Neuronal stem cell (in vitro differentiated cells): ENCODE results near the gene EXOC3.
A peak's percentile ranks its signal among the peaks of the same experiment; 100 is the strongest.
"Not testable (repeated sequence)": the region's sequence is repeated elsewhere in the genome, so short reads cannot be mapped to it uniquely, and the experiment has no call there.

Source experiments
- DNase-seq: peaks from one replicate; pipeline ENCODE4 v3.0.0-alpha.2; 2013; ENCODE audit warnings: low spot score
- H2AFZ ChIP-seq: one replicate; pipeline ENCODE4 v1.6.1; 2013; ENCODE audit warnings: mild to moderate bottlenecking, low read length, inconsistent platforms
- H2AK5ac ChIP-seq: 2 replicates; pipeline ENCODE4 v1.6.1; 2013; ENCODE audit warnings: low read depth, mild to moderate bottlenecking, inconsistent platforms, low read length, moderate library complexity, mixed read lengths
- H2BK120ac ChIP-seq: 2 replicates; pipeline ENCODE4 v1.6.1; 2013; ENCODE audit warnings: low read depth, mild to moderate bottlenecking, inconsistent platforms, low read length, moderate library complexity, mixed read lengths
- H2BK12ac ChIP-seq: one replicate; pipeline ENCODE4 v1.6.1; 2013; ENCODE audit warnings: low read length, inconsistent platforms
- H2BK15ac ChIP-seq: 2 replicates; pipeline ENCODE4 v1.6.1; 2013; ENCODE audit warnings: mild to moderate bottlenecking, low read length, inconsistent platforms, mixed read lengths
- H2BK5ac ChIP-seq: one replicate; pipeline ENCODE4 v1.6.1; 2013; ENCODE audit warnings: inconsistent platforms, mild to moderate bottlenecking, low read length, moderate library complexity
- H3K14ac ChIP-seq: one replicate; pipeline ENCODE4 v1.6.1; 2013; ENCODE audit warnings: low read length, inconsistent platforms
- H3K18ac ChIP-seq: 2 replicates; pipeline ENCODE4 v1.6.1; 2013; ENCODE audit warnings: low read length, inconsistent platforms
- H3K23ac ChIP-seq: 2 replicates; pipeline ENCODE4 v1.6.1; 2013; ENCODE audit warnings: low read depth, mild to moderate bottlenecking, mixed read lengths, low read length, inconsistent platforms; ENCODE audit not compliant: poor library complexity
- H3K27ac ChIP-seq: replicated peaks from 3 replicates; pipeline ENCODE4 v1.5.1; 2013; ENCODE audit warnings: low read length, inconsistent platforms
- H3K27me3 ChIP-seq, 3 experiments: 2 replicates each; pipeline ENCODE4 v1.6.1; 2013; ENCODE audit warnings: low read length in 3 of 3, mild to moderate bottlenecking in 2 of 3, inconsistent platforms in 1 of 3, low read depth in 1 of 3, mixed read lengths in 1 of 3, moderate library complexity in 1 of 3; ENCODE audit not compliant: control insufficient read depth in 3 of 3, insufficient read depth in 3 of 3
- H3K36me3 ChIP-seq, 2 donors: replicated peaks in 1 of 2; 2 replicates each; pipeline ENCODE4 v1.6.1; 2013; ENCODE audit warnings: low read length in 2 of 2; ENCODE audit not compliant: control insufficient read depth in 2 of 2, insufficient read depth in 2 of 2
- H3K4ac ChIP-seq: 2 replicates; pipeline ENCODE4 v1.6.1; 2013; ENCODE audit warnings: inconsistent platforms, mild to moderate bottlenecking, low read length, moderate library complexity
- H3K4me1 ChIP-seq, 2 donors: 1 replicate in 1 of 2; 2 replicates in 1 of 2; pipeline ENCODE4 v1.6.1; 2013; ENCODE audit warnings: low read length in 2 of 2, low read depth in 1 of 2; ENCODE audit not compliant: control insufficient read depth in 2 of 2, insufficient read depth in 1 of 2
- H3K4me2 ChIP-seq: one replicate; pipeline ENCODE4 v1.6.1; 2013; ENCODE audit warnings: mild to moderate bottlenecking, low read length, inconsistent platforms; ENCODE audit not compliant: insufficient read depth, poor library complexity, severe bottlenecking
- H3K4me3 ChIP-seq, 2 donors: 2 replicates each; pipeline ENCODE4 v1.5.1; 2013; ENCODE audit warnings: low read length in 2 of 2, mild to moderate bottlenecking in 2 of 2, inconsistent platforms in 1 of 2, moderate library complexity in 1 of 2
- H3K79me1 ChIP-seq: one replicate; pipeline ENCODE4 v1.6.1; 2013; ENCODE audit warnings: low read depth, mild to moderate bottlenecking, inconsistent platforms, low read length, moderate library complexity
- H3K9ac ChIP-seq: one replicate; pipeline ENCODE4 v1.6.1; 2013; ENCODE audit warnings: mild to moderate bottlenecking, low read depth, low read length, inconsistent platforms; ENCODE audit not compliant: poor library complexity
- H3K9me3 ChIP-seq, 2 donors: replicated peaks in 1 of 2; 2 replicates each; pipeline versions ENCODE3 to v1.6.1; 2013; ENCODE audit warnings: low read length in 2 of 2, mild to moderate bottlenecking in 2 of 2, inconsistent platforms in 1 of 2, low read depth in 1 of 2, mixed read lengths in 1 of 2, moderate library complexity in 1 of 2; ENCODE audit not compliant: control insufficient read depth in 2 of 2, insufficient read depth in 1 of 2
- H4K8ac ChIP-seq: one replicate; pipeline ENCODE4 v1.6.1; 2013; ENCODE audit warnings: low read depth, mild to moderate bottlenecking, inconsistent platforms, low read length, moderate library complexity
- H4K91ac ChIP-seq: one replicate; pipeline ENCODE4 v1.6.1; 2013; ENCODE audit warnings: low read length, low read depth, mild to moderate bottlenecking, inconsistent platforms; ENCODE audit not compliant: poor library complexity
- WGBS, 2 donors: extraction: QIAGEN DNeasy Blood & Tissue Kit; methylation state at CpG; one replicate each; pipeline ENCODE4 v1.1.7; 2013; ENCODE audit warnings: missing lambda C conversion rate in 2 of 2, mixed read lengths in 1 of 2; ENCODE audit not compliant: insufficient read length in 2 of 2, insufficient replicate concordance in 1 of 2; ENCODE audit errors: extremely low coverage in 2 of 2; 5-methylcytosine and 5-hydroxymethylcytosine counted together

The EXOC3 gene

DNA sequence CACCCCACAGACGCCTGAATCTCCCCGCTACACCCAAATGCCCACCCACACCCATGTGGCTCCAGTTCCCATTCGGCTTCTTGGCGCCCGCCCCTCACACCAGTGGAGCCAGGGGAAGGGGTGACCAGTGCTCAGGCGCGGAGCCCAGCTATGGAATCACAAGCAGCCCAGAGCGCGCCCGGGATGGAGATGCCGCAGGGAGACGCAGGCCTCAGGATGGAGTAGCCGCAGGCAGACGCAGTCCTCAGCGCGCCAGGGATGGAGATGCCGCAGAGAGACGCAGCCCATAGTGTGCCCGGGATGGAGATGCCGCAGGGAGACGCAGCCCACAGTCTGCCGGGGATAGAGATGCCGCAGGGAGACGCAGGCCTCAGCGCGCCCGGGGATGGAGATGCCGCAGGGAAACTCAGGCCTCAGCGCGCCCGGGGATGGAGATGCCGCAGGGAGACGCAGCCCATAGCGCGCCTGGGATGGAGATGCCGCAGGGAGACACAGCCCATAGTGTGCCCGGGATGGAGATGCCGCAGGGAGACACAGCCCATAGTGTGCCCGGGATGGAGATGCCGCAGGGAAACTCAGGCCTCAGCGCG, 65.1 kb downstream of the EXOC3 start:
- not testable (repeated sequence) for H3K79me1 ChIP-seq, H3K9me3 ChIP-seq, H2BK15ac ChIP-seq, H3K4me2 ChIP-seq, H3K4me3 ChIP-seq, H2BK120ac ChIP-seq, H3K4ac ChIP-seq, H3K23ac ChIP-seq, H2BK12ac ChIP-seq, H3K27ac ChIP-seq, DNase-seq, H3K4me1 ChIP-seq, H4K91ac ChIP-seq, H3K9ac ChIP-seq, H2AFZ ChIP-seq, H2AK5ac ChIP-seq, H3K14ac ChIP-seq, H4K8ac ChIP-seq, H3K36me3 ChIP-seq, H3K18ac ChIP-seq, H2BK5ac ChIP-seq
- H3K27me3 ChIP-seq: peaks cover 3 to 33% (median 21%) of the 10 kb centered on the region in 3 experiments
- no CpG with 5 or more reads among the region's 42 CpGs for WGBS, 2 donors

DNA sequence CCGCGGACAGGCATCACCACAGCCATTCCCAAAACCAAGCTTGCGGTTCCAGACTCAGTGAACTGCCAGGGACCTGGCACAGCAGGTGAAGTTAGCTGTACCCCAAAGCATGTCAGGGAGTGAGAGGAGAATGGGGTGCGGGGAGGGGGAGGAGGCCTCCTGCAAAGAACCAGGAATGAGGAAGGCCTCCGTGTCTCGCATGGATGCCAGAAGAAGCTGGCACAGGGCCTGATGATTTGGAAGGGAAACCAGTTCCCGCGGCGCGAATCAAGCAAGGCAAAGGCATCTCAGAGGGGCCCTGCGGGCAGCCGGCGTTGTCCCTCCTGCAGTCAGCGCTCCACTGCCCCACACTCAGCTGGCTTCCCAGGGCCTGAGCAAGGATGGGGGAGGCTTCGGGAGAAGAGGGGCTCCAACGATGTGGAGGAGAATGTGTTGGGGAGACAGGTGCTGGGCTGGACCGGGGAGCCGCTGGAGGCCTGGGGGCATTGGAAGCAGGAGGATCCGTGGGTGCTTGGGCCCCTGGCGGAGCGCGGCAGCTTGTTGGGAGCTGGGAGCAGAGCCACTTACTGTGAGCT, 66.7 kb downstream of the EXOC3 start:
- Histone ChIP-seq H3K9me3 (no peaks in the 10 kb centered on the region), H3K4me1 (peaks cover 0 to 5% of the 10 kb centered on the region in 2 donors), H3K18ac (no peak overlapping the region), H2BK15ac (no peak overlapping the region), H3K27me3 (peaks cover 3 to 44% (median 12%) of the 10 kb centered on the region in 3 experiments), H2AFZ (no peak overlapping the region), H3K36me3 (no peaks in the 10 kb centered on the region), H2AK5ac (no peak overlapping the region), H3K4ac (no peak overlapping the region), H2BK5ac (no peak overlapping the region), H3K14ac (no peak overlapping the region), H3K23ac (no peak overlapping the region), H3K4me3 (no peak overlapping the region), H3K4me2 (no peak overlapping the region), H4K91ac (no peak overlapping the region), H2BK12ac (no peak overlapping the region), H3K79me1 (peaks cover 3% of the 10 kb centered on the region), H3K9ac (peak overlapping the region; percentile 46), H3K27ac (no peak overlapping the region), H2BK120ac (no peak overlapping the region), H4K8ac (no peak overlapping the region)
- no peak for DNase-seq
- WGBS, 2 donors: no CpG with 5 or more reads among the region's 22 CpGs

GRCh38 chr5:510521-510920, 67.5 kb downstream of the EXOC3 start:
- Histone ChIP-seq H2BK120ac (no peak overlapping the region), H3K14ac (no peak overlapping the region), H3K27ac (no peak overlapping the region), H2BK12ac (no peak overlapping the region), H2AK5ac (peak overlapping the region; percentile 68), H3K18ac (no peak overlapping the region), H3K4ac (no peak overlapping the region), H2BK15ac (peak overlapping the region; percentile 59), H3K79me1 (peaks cover 3% of the 10 kb centered on the region), H3K23ac (no peak overlapping the region), H2BK5ac (no peak overlapping the region), H3K4me3 (no peak overlapping the region), H3K9ac (no peak overlapping the region), H3K36me3 (no peaks in the 10 kb centered on the region), H2AFZ (no peak overlapping the region), H3K4me2 (no peak overlapping the region), H3K4me1 (peaks cover 0 to 5% of the 10 kb centered on the region in 2 donors), H4K8ac (no peak overlapping the region), H3K27me3 (peaks cover 3 to 52% (median 9%) of the 10 kb centered on the region in 3 experiments), H4K91ac (no peak overlapping the region), H3K9me3 (no peaks in the 10 kb centered on the region)
- no peak for DNase-seq
- no CpG with 5 or more reads among the region's 9 CpGs for WGBS, 2 donors

- Histone ChIP-seq H4K91ac (no peak overlapping the region), H2AK5ac (no peak overlapping the region), H4K8ac (peak overlapping the region; percentile 33), H3K36me3 (no peaks in the 10 kb centered on the region), H2BK5ac (no peak overlapping the region), H3K9me3 (no peaks in the 10 kb centered on the region), H3K4me2 (no peak overlapping the region), H3K23ac (no peak overlapping the region), H3K4me1 (no peaks in the 10 kb centered on the region), H3K27me3 (peaks cover under 1 to 57% (median under 1%) of the 10 kb centered on the region in 3 experiments), H3K14ac (no peak overlapping the region), H2BK12ac (no peak overlapping the region), H3K4ac (no peak overlapping the region), H3K9ac (no peak overlapping the region), H2AFZ (no peak overlapping the region), H3K79me1 (peaks cover 3% of the 10 kb centered on the region), H3K18ac (no peak overlapping the region), H3K4me3 (no peak overlapping the region), H2BK15ac (no peak overlapping the region), H2BK120ac (no peak overlapping the region), H3K27ac (no peak overlapping the region)
- no peak for DNase-seq
- no CpG with 5 or more reads among the region's 16 CpGs for WGBS, 2 donors
These were observed 68.5 kb downstream of the EXOC3 start for GRCh38 chr5:511476-511875.
